GM10248 (cell line): Measurements from ENCODE around the gene ARHGAP24.
"Not testable (repeated sequence)": the region's sequence is repeated elsewhere in the genome, so short reads cannot be mapped to it uniquely, and the experiment has no call there.

Experiments
- CTCF ChIA-PET: fragments of 300-600 bp; sonication (Branson Sonifier 250); formaldehyde crosslinking; extraction: SDS; loops from one replicate; lab custom pipeline; 2021; ENCODE audit warnings: antibody characterized with exemption; lab: Yijun Ruan, JAX
- POLR2A ChIA-PET: fragments of 350-650 bp; sonication (Branson Sonifier 250); formaldehyde crosslinking; extraction: SDS; loops from one replicate; lab custom pipeline; 2020; ENCODE audit warnings: antibody characterized with exemption; lab: Yijun Ruan, JAX
- DNase-seq: peaks from one replicate; pipeline ENCODE4 v3.0.0; 2012; ENCODE audit errors: extremely low spot score
- CTCF ChIP-seq: IDR thresholded peaks from 2 replicates; pipeline ENCODE4 v1.5.1; 2012; ENCODE audit warnings: mild to moderate bottlenecking, low read depth; ENCODE audit errors: extremely low read depth, missing control alignments, control extremely low read depth

The ARHGAP24 gene

GRCh38 chr4:85895755-85896154, 420.8 kb downstream of the ARHGAP24 start:
- ChIA-PET CTCF (interaction anchor here (1.5 kb wide), 1 partner anchor 11 kb away, joined by 4 read pairs; no protein-coding TSS in a partner anchor), POLR2A (no interaction called here)
- no peak for DNase-seq
- TF ChIP-seq CTCF: no peak

- ChIA-PET POLR2A (no interaction called here), CTCF (interaction anchor here (1.4 kb wide), 1 partner anchor 12 kb away, joined by 4 read pairs; no protein-coding TSS in a partner anchor)
- no peak for DNase-seq
- no peak for TF ChIP-seq CTCF
Measured at GRCh38 chr4:85898231-85898630, 423.3 kb downstream of the ARHGAP24 start.

- no peak for DNase-seq
Measured at GRCh38 chr4:85901500-85901899, 426.6 kb downstream of the ARHGAP24 start.

GRCh38 chr4:85902647-85903046, 427.7 kb downstream of the ARHGAP24 start:
- DNase-seq: not testable (repeated sequence)
- CTCF ChIA-PET: interaction anchor here (1.1 kb wide), 1 partner anchor 20 kb away, joined by 3 read pairs; no protein-coding TSS in a partner anchor

More at GRCh38 chr4:85901500-85901899, 426.6 kb downstream of the ARHGAP24 start:
- POLR2A ChIA-PET: no interaction called here
- no peak for TF ChIP-seq CTCF
- CTCF ChIA-PET: interaction anchor here (1.6 kb wide), 1 partner anchor 15 kb away, joined by 6 read pairs; no protein-coding TSS in a partner anchor

GRCh38 chr4:85905761-85906160, 430.8 kb downstream of the ARHGAP24 start:
- TF ChIP-seq CTCF: no peak
- CTCF ChIA-PET: interaction anchor here (1.2 to 1.6 kb wide), 2 partner anchors 17 to 40 kb away, joined by 3 read pairs; no protein-coding TSS in a partner anchor
- DNase-seq: no peak
- POLR2A ChIA-PET: no interaction called here

More at GRCh38 chr4:85902647-85903046, 427.7 kb downstream of the ARHGAP24 start:
- POLR2A ChIA-PET: not testable (repeated sequence)

GRCh38 chr4:85907001-85907400, 432.1 kb downstream of the ARHGAP24 start:
- CTCF ChIA-PET: interaction anchor here (1.1 to 1.8 kb wide), 5 partner anchors 12 to 41 kb away, joined by 3 to 4 read pairs (median 3); no protein-coding TSS in a partner anchor
- POLR2A ChIA-PET: no interaction called here
- no peak for TF ChIP-seq CTCF

GRCh38 chr4:85909851-85910250, 434.9 kb downstream of the ARHGAP24 start:
- TF ChIP-seq CTCF: no peak
- ChIA-PET CTCF (interaction anchor here (0.6 to 1.4 kb wide), 5 partner anchors 9 to 61 kb away, joined by 3 to 6 read pairs (median 3); no protein-coding TSS in a partner anchor), POLR2A (no interaction called here)
- no peak for DNase-seq

More at GRCh38 chr4:85907001-85907400, 432.1 kb downstream of the ARHGAP24 start:
- no peak for DNase-seq
